ENCODE data around the gene DIO2.

GRCh38 chr14:80231702-80232101 lies 20.4 kb upstream of the DIO2 start:
- no peak for TF ChIP-seq SIN3A (IDR thresholded peaks at IDR 0.05; ENCODE audit: borderline replicate concordance, insufficient read depth, low read length)
- TF ChIP-seq, protein P1, sequence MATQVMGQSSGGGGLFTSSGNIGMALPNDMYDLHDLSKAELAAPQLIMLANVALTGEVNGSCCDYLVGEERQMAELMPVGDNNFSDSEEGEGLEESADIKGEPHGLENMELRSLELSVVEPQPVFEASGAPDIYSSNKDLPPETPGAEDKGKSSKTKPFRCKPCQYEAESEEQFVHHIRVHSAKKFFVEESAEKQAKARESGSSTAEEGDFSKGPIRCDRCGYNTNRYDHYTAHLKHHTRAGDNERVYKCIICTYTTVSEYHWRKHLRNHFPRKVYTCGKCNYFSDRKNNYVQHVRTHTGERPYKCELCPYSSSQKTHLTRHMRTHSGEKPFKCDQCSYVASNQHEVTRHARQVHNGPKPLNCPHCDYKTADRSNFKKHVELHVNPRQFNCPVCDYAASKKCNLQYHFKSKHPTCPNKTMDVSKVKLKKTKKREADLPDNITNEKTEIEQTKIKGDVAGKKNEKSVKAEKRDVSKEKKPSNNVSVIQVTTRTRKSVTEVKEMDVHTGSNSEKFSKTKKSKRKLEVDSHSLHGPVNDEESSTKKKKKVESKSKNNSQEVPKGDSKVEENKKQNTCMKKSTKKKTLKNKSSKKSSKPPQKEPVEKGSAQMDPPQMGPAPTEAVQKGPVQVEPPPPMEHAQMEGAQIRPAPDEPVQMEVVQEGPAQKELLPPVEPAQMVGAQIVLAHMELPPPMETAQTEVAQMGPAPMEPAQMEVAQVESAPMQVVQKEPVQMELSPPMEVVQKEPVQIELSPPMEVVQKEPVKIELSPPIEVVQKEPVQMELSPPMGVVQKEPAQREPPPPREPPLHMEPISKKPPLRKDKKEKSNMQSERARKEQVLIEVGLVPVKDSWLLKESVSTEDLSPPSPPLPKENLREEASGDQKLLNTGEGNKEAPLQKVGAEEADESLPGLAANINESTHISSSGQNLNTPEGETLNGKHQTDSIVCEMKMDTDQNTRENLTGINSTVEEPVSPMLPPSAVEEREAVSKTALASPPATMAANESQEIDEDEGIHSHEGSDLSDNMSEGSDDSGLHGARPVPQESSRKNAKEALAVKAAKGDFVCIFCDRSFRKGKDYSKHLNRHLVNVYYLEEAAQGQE (IDR thresholded peaks at IDR 0.05; ENCODE audit: insufficient read depth in 1 of 2, low read depth in 2 of 2, low read length in 2 of 2), result no peak

Measured in PFSK-1 (cell line).